ENCODE data around the gene FDXR.

GRCh38 chr17:74870512-74870911 lies 2.3 kb downstream of the FDXR start:
- TF ChIP-seq POLR2A (IDR thresholded peaks at IDR 0.05; ENCODE audit: low read depth, low read length): no peak
- TF ChIP-seq POLR2AphosphoS5 (IDR thresholded peaks at IDR 0.05; ENCODE audit: low read depth, low read length): no peak
- no peak for TF ChIP-seq TAF1 (IDR thresholded peaks at IDR 0.05; ENCODE audit: low read depth, low read length)
- no peak for TF ChIP-seq SPI1 (IDR thresholded peaks at IDR 0.05; ENCODE audit: low read depth, low read length)
- TF ChIP-seq PAX5 (IDR thresholded peaks at IDR 0.05; ENCODE audit: insufficient read depth, low read length, severe bottlenecking): no peak
- TF ChIP-seq POU2F2 (IDR thresholded peaks at IDR 0.05; ENCODE audit: low read depth, low read length): no peak
